Activated CD4-positive, alpha-beta T cell treated with anti-CD3 and anti-CD28 coated beads for 24 hours (primary cell): Measurements from ENCODE around the gene TMEM255A.

Experiments
- DNase-seq, 2 donors: peaks; one replicate each; pipeline ENCODE4 v3.0.0-alpha.2; 2020; ENCODE audit warnings: low read depth in 2 of 2

Gene TMEM255A

DNA sequence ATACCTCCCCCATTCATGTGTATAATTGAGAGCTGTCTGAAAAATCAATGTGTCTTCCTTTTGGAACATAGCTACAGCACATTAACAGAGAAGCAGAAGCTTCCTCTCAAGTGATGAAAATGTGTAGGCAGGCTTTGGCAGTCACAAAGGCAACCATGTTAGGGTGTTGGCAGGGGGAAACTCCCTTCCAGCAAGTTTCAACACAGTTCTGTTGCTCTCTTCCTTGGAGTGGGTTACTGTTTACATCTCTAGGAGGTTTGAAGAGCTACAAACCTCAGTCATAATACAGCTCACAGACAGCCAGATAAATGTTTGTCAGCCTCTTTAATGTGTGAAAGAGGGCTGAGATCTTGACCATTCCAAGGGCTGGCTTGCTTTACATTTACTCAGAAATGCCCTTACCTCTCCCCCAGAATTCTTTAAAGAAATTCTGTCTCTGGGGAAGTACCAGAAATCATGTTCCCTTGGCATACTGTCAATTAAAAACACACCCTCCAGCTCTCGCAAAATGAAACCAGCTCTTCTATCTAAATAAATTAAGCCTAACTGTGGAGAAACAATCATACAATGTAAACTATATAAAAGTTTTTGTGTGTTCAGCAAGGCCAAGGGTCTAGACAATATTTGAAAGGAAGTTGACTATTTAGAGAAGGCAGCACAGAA, 41.8 kb downstream of the TMEM255A start:
- no peak for DNase-seq

DNA sequence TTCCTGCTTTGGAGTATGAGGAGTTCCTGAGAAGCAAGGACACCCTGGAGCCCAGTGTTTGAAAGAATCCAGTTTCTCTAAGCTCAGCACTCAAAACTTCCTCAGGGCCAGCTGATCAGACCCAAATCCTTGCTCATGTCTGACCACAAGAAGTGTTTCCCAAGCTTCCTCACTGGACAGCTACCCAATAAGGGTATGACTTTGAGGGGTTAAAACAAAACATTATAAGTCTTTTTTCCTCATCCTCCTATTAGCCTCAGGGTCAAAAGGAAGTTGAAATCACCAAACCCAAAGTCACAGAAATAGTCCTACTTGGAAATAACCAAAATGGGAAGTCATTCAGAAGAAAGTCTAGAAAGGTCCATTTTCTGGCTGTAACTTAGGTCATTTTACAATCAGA, 46.9 kb downstream of the TMEM255A start:
- DNase-seq = no peak

DNA sequence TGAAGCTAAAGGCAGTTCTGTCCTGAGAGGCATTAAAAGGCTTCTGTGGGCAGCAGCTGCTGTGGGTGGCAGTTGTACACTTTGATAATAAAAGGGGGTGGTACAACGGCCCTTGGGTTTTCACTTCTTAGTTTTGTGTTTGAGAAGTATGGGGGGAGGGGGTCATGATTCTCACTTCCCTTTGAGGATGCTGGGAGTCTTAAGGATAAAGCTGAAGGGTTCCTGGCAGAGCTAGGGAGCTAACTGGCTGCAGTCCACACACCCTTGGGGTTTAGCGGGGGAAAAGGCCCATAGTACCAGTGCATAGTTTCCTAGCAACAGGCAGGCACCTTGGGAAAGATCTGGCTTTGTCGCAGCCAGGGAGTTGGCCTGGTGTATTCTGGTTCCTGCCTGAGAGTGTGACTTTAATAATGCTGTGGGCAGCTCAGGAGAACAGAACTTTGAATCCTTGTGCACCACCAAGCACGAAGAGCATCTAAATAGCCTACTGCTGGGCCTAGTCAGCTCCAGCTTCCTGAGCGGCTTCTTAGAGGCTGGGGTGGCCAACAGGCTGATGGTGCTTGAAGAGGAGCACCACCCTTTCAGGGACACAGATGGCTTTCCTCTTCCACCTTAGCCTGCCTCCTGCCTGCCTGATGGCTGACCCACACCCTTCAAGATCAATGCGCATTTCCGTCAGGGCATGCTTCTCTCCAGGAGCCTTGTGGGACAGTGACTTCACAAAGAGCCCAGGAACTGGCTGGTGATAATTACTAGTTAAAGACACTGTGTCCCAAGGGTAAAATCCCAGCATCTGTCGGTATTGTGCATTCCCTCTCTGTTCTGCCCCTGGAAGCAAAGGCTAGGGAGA, 48.2 kb downstream of the TMEM255A start:
- DNase-seq = no peak

DNA sequence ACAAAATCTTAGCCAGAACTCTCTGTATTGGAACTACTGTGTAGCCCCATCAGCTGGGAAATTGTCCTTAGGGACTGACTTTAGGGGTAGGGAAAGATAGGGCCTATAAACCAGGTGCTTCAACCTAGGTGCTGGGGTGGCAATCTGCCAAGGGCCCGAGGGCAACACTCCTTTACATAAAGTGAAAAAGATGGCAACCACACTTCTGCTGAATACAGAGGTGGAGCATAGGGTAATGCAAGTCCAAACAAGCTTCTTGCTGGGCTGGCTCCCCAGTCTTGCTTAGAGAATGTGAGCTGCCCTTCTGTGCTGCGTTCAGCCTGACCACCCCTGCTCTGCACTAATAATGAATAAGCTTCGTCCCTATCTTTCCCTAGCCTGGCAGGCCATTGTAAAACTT, 50.9 kb downstream of the TMEM255A start:
- DNase-seq = no peak

DNA sequence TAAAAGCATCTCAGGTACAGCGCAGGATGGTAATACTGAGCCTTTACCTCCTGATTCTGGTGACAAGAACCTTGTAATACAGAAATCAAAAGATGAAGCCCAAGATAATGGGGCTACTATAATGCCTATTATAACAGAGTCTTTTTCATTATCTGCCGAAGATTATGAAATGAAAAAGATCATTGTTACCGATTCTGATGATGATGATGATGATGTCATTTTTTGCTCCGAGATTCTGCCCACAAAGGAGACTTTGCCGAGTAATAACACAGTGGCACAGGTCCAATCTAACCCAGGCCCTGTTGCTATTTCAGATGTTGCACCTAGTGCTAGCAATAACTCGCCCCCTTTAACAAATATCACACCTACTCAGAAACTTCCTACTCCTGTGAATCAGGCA, 57.5 kb downstream of the TMEM255A start:
- DNase-seq = no peak

DNA sequence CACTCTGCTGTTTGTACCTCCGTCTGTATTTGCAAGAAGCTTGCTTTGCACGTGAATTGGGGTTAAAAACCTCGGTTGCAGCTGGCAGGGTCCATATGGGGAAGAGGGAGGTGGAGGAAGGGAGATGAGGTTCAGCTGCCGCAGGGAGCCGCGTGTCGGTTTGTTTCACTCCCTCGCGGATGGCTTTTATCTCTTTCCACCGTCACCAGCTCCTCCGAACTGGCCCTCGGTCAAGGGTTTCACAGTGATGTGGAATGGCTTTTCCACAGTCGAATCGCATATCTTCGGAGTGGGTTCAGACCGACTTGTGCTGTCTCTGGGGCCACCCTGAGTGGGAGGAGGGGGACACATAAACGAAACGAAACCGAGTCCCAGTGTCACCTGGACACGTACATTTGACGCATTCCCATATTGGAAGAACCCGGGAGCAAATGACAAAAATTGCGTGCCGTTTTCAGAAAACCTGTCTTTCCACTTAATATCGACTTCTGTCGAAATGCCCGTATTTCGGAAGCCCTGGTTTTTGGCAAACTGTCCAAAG, 59.7 kb downstream of the TMEM255A start:
- DNase-seq = no peak

DNA sequence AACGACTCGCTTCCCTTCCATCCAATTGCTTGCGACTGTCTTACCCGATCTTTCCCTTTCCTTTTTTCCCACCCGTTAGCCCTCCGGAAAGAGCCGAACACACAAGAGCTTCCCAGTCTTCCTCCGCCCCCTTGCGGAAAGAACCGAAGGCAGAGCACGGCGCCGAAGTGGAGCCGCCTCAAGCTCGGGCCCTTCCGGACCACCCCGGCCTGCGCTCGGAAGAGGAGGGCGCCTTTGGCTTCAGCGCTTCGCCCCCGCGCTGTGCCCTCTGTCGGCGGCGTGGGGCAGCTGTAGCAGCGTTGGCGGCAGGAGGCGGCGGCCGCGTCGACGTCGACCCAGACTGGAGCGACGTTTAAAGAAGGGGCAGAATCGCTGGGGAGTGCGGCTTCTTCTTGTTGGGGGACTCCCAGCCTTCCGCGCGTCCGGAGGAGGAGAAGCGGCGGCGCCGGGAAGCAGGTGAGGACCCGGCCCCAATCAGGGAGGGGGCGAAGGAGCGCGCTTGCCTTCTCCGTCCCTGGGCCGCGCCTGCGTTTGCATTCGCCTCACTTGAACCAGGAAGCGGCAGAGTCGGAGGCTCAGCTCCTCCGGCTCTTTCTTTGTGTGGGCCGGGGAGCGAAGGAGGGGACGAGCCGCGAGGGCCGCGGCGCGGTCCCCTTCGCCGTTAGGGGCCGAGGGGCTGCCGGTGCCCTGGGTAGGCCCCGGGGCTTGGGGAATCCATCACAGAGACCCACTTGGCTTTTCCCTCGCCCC, 60.6 kb downstream of the TMEM255A start, which contains the start of gene ZBTB33:
Gene ZBTB33 (plus strand): TSS at position 291 of the 750 bp plus-strand sequence. CDS start 2,604 bp downstream, outside the sequence.
- peak; percentile 69 to 70 for DNase-seq

DNA sequence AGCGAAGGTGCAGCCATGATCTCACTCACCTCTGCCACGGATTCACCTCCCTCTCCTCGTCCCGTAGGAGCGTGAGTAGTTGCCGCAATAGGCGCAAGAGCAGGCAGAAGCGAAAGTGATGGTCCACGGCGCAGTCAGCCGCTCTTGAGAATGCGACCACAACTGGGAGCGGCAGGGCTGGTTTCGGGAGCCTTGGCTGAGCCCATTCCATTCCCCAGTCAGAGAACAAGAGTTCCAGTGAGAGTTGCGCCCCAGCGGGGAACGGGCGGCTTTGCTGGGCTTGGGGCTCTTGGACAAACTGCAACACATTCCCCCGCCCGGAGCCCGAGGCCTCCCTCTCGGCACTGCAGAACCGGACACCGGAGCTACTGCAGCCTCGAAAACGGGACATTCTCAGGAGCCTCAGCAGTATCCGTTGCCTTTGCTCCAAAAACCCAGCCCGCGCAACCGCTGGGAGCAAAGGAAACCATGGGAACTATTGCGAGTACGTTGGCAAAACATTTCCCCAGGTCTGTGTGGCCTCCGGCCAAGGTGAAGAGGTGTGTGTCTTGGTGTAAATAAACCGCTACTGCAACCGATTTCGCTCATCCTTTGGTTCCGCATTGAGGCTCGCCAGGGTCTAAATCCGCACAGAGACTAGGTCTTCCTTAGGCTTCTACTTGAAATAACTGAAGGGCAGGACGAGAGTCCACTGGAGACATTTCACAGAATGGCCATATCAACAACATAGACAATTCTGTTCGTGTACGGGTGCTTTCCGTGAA, 66.3 kb downstream of the TMEM255A start:
- peak; percentile 14 to 20 for DNase-seq

DNA sequence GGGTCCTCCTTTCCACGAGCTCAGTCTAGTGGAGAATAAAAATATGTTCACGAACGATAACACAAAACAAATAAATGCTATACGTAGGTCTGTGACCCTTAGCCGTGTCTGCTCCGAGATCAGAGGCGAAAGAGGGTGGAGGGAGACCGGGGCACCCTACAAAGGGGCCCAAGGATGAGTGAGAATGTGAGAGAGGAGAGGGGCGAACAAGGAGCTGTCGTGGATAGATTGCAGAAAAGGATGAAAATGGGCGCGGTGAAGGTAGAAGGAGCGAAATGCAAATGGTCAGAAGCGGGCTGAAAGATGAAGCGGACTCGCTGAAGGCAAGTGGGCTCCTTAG, 66.9 kb downstream of the TMEM255A start:
- DNase-seq = no peak

DNA sequence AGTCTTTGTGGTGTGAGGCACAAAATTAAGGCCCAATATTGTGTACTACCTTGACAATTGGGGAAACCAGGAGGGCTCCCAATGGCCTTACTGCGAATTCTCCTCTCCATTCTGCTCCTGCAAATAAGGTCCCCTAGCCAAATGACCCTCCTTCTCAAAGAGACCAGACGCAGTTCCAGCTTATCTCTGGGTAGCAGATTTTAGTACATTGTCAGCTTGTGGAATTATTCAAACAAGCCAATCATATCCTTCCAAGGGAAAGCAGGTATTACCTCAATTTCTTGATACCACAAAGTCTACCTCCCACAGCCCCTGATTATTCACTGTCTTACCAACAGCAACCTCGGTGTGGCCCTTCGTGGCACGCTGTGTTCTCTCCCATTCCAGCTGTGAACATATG, 68.4 kb downstream of the TMEM255A start:
- no peak for DNase-seq

DNA sequence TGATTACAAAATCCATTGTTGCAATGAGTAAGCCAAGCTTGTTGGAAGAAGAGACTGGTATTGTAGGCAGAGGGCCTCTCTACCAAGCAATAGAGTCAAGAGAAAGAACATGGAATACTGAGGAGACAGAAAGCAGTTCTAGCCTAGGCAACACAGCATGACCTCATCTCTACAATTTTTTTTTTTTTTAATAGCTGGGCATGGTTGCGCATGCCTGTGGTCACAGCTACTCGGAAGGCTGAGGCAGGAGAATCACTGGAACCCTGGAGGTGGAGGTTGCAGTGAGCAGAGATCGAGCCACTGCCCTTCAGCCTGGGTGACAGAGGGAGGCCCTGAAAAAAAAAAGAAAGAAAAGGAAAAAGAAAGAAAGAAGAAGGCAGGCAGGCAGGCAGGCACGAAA, 72.3 kb downstream of the TMEM255A start:
- DNase-seq = no peak

DNA sequence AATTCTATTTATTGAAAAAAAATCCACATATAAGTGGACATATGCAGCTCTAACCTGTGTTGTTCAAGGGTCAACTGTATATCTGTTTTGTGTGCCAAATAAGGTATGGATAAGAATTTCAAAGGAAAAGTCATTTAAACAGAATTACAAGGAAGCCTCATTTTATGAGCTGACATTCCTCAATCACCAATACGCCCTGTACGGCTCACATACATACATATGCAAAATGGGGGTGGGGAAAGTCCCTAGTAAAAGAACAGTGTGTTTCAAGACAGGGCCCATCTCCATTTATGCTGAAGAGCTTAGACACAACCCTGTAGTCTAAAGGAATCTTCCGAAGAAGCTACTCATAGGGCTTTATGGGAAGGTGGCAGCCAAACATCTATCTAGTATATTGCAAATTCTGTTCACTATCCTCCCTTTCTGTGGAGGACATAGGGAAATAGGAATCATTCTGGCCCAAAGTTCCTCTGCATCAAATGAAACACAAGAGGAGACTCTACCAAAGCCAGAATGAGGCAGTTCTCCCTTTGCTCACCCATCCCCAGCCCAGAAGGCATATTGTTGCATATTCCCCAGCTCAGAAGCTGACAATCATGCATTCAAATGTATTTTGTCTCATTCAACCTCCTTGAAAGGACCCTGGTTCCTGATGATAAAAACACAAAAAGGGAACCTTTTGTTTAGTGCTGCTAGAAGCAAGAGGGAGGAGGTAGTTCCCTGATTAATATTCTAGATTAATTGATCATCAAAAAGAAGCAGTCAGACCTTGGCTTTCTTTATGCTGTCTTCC, 74.4 kb downstream of the TMEM255A start:
- DNase-seq = no peak

DNA sequence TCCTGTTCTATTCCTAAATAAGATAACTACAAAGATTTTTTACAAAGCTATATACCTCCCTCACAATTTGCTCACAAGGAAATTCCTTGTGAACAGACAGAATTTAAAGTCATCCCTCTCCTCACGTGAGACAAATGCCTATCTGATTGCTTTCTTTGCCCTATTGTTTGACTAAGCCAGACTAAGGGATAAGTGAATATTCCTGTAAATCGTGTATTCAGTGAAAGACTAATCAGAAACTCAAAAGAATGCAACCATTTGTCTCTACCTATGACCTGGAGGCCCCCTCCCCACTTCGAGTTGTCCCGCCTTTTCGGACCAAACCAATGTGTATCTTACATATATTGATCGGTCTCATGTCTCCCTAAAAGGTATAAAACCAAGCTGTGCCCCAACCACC, 76.0 kb downstream of the TMEM255A start:
- DNase-seq = no peak

DNA sequence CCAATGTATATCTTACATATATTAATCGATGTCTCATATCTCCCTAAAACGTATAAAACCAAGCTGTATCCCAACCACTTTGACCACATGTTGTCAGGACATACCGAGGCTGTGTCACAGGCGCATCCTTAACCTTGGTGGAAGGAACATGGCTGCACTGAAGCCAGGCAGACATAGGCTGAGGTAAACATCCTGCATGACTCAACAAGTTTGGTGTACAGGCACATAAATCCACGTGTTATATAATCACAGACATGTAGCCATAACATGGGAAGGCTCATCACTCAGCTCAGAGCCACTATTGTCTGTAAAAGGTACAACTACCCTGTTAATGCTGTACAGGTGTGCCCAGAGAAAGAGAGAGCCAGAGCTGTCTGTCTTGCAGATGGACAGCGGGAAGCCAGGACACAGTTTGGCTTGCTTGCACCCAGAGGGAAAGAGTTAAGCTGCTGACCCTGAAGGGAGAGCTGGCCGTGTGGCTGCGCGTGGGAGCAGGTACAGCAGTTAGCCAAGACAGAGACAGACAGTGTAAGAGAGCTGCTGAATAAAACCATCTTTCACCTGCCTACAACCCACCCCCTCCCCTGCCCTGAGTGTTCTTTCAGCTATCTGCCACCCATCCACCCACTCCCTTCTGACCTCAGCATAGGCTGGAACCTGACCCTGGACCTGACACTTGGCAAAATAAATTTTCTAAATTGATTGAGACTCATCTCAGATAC, 82.9 kb downstream of the TMEM255A start:
- no peak for DNase-seq

DNA sequence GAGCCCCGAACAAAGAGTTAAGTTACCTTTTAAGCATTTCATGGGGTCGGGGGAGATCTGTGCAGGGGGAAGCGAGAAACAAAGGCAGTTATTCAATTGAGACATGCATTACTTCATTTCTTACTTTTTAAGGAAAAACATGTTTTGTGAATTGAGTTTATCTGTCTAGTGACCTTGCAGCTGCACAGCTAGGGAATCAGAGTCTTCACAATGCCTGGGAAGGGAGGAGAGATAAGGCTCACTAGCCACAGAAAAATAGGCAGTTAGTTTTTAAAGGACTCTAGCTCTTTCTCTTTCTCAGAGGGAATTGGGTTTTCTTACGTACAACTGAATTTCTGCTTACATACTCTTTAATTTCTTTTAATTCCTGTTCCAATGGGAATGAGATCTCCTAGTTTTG, 86.9 kb downstream of the TMEM255A start:
- no peak for DNase-seq

DNA sequence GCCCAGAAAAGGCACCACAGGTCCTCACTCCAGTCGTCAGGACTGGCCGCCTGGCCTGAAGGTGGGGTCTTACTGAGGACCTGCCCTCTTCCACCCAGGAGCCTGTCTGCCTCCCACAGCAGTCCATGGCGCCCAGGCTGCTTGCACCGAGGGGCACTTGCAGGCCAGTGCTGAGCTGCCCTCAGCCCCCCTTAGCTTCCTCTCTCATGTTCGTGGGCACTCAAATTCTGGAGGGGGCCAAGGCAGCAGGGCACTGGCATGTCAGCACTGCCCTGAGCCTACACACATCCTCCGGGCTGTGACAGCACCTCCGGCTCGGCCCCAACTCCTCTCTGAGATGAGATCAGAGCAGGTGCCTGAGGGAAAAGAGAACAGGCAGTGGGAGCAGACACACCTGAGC, 87.9 kb downstream of the TMEM255A start:
- DNase-seq = no peak

DNA sequence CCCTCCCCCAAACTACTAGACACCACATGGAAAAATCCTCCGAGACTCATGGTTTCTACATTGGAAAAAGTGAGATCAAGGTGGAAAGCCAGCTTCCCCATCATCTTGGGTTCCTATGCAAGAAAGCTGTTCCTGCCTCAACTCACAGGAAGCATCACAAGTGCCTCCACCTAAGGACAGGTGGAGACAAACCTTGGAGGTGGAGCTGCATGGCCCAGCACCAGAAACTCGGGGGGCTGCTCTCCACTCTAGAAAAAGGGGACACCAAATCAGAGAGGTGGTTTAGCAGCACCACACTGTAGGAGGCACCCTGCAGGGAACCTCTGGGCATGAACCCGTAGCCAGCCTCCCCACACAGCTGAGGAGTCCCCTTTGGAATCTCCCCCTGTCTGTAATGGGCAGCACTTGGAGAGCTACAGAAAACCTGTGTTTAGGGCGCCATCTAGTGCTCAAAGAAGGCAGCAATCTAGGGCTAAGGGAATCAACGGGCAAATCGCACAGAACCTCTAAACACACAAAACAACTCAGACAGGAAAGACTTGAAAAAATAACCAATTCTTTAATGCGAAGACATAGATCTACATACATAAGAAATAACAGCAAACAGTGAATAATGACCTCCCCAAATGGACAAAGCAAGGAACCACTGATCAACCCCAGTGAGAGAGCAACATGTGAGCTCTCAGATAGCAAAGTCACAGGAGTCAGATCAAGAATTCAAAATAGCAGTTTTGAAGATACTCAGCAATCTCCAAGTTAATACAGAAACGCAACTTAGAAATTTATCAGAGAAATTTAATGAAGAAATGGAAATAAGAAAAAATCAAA, 97.6 kb downstream of the TMEM255A start:
- DNase-seq = peak; percentile 31 to 57
